GM18907 (cell line): ENCODE measurements around the gene PARP12.

ENCODE experiments used
- ATAC-seq: cut with Tn5 transposase; IDR thresholded peaks from one replicate; pipeline ENCODE4 v1.9.1; 2021; ENCODE audit warnings: mild to moderate bottlenecking, moderate library complexity; ENCODE audit not compliant: unreplicated experiment

Gene PARP12

DNA sequence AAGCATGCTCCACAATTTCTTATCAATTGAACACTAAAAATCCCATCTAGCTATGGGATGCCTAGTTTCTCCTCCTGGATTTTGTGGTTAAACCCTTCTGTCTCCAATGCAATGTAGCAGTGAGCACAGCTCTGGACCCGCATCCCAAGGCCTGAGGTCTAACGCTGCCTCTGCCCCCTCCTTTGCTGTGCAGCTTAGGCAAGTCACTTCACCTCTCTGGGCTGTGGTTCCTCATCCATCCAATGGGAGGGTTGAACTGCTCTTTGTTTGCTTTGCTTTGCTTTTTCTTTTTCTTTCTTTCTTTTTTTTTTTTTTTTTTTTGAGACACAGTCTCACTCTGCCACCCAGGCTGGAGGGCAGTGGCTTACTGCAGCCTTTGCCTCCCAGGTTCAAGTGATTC, 69.2 kb downstream of the PARP12 start:
- no peak for ATAC-seq

GRCh38 chr7:139993169-139993568, 69.6 kb downstream of the PARP12 start:
- no peak for ATAC-seq

- ATAC-seq, result no peak
These were observed 70.3 kb downstream of the PARP12 start for GRCh38 chr7:139992353-139993044.

- no peak for ATAC-seq
These were observed 70.8 kb downstream of the PARP12 start for GRCh38 chr7:139991911-139992310.

- no peak for ATAC-seq
These were observed 71.5 kb downstream of the PARP12 start for GRCh38 chr7:139991269-139991666.

- ATAC-seq, result no peak
These were observed 72.0 kb downstream of the PARP12 start for GRCh38 chr7:139990571-139991268.

DNA sequence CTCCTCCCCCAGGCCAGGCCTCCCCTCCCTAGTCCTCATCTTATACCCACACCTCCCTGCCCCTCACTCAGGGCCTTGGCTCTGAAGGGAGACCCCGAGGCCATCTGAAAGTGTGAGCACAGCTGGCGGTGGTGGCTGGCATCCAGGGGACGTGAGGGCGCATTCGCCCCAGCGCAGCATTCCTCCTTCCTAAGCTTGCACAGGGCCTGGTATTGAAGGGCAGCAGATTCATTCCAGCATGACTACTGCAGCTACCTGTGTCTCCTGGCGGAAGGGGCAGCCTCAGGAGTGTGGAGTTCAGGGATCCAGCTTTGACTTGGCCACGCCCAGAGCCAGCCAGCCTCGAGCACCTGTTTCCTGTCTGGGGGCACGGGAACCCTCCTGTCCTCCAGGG, 72.6 kb downstream of the PARP12 start:
- no peak for ATAC-seq

GRCh38 chr7:139989366-139990141, 73.2 kb downstream of the PARP12 start:
- ATAC-seq, result no peak

DNA sequence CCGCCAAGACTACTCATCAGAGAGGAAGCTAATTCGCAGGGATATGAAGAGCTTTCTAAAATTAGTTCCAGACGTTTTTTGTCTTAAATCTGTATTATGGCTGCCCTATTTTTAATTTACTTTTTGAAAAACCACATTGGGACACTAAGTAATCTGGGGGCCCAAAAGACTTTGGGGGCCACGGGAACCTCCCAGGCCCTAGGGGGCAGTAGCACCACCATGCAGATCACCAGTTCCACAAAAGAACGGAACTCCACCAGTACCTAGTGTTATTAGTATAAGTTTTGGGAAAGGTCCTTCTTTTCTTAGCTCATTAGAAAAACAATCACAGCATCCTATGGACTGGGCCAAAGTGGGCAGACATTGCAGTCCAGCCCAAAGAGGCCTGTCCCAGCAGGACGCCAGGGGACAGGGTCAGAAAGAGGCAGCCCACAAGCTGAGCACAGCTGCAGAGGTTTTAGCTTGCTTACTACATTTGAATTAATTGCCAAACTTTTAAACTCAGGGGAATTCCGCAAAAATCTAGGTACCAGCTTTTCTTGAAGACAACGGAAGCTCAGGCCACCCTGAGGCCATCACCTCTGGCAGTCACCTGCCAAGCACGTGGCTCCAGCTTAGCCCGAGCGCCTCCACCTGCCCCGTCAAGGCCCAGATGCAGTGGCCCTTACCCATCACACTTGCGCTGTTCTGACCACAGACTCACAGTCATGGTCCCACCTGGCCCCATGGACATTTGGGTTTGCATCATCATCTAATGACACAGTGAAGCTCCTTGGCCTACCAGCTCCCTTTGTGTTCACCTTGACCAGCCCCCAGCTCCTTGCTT, 74.8 kb downstream of the PARP12 start:
- ATAC-seq, result no peak

DNA sequence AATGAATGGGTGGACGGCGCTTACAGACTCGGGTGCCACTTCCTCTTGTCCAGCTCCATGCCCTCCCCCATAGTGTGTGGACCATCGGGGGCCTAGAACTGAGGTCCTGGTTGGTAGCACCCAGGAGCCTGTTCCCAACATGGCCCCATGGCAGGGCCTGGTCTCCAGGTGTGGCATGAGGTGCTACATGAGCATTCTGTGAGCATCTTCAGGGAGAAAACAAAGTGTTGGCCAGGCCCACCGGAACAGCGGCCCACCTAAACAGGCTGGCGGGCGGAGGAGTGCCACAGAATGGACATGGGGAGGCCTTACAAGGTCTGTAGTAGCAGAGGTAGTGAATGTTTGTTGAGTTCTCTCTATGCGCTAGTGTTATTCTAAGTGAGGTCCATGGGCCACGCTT, 76.9 kb downstream of the PARP12 start:
- ATAC-seq, result no peak

- no peak for ATAC-seq
These were observed 77.9 kb downstream of the PARP12 start for GRCh38 chr7:139984642-139985539.

- ATAC-seq, result no peak
These were observed 79.5 kb downstream of the PARP12 start for GRCh38 chr7:139982927-139983920.

DNA sequence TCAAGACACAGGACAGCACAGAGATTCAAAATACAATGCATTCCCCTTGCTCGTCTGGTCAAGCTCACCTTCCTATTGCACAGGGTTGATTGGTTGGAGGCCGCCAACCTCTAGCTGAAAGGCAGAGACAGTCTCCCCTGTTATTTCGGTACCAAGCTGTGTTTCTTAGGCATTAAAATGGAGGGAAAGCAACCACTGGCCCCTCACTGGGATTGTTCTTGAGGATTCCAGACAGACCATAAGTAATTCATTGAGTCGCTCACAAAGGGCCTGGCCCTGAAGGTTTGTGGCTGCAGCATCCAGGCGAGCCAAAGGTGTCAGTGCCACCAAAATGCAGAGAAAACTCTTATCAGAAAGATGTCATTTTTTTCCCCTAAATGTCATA, 81.2 kb downstream of the PARP12 start:
- ATAC-seq, result no peak

DNA sequence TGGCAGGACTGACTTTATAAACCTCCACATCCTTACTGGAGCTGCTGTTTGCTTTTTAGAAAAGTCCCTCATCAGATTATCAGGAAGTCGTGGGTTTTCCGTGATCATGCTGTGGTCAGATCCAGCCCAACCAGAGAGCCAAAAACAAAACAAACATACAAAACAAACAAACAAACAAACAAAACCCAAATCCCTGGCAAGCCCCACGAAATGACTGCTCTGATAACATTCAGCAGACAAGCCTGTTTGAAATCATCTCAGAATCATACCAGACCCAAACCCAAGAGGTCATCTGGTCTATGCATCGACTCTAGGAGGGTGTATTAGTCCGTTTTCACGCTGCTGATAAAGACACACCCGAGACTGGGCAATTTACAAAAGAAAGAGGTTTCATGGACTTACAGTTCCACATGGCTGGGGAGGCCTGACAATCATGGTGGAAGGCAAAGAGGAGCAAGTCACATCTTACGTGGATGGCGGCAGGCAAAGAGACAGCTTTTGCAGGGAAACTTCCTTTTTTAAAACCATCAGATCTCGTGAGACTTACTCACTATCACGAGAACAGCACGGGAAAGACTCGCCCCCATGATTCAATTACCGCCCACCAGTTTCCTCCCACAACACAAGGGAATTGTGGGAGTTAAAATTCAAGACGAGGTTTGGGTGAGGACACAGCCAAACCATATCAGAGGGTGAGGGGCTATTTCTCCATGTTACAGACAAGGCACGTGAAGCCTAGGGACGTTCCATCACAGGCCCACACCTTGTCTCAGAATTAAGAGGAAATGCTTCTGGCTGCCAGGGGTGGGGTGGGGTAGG, 85.7 kb downstream of the PARP12 start:
- no peak for ATAC-seq

DNA sequence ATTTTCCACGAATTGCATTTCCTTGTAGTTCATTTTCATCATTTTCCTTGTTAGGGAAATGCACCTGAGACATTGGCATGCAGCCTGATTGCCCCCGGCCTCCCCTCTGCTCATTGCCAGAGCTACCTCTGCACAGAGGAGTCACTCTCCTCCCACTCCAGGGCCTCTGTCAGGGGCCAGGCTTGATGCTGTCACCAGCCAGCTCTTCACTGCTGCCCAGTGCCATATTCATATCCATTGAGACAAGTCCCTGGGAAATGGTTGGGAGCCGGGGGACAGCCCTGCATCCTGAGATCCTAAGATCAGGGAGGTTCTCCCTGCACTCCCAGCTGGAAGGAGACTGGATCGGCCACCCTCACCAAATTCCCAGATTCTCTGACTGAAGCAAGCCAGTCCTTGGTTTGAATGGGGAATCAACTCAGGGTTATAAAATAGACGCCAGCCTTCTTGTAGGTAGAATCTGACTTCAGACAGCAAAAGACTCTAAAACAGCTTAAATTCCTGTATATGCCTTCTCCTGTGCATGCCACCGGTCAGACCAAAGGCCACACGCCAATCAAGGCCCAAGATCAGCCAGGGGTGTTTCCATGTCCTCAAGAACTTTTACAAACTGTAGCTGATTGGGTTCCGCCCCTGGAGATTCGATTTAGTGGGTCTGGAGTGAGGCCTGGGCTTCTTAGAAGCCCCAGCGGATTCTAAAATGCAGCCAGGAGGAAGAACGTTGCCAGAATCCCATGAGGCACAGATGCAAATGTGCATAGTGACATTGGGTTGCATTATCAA, 86.5 kb downstream of the PARP12 start:
- ATAC-seq, result no peak

- no peak for ATAC-seq
These were observed 88.5 kb downstream of the PARP12 start for GRCh38 chr7:139974179-139974811.
